HG02571 (cell line): ENCODE measurements around the gene MTX1.
"Not testable (repeated sequence)": the region's sequence is repeated elsewhere in the genome, so short reads cannot be mapped to it uniquely, and the experiment has no call there.

Source experiments
- ATAC-seq: cut with Tn5 transposase; IDR thresholded peaks from one replicate; pipeline ENCODE4 v1.9.1; 2021; ENCODE audit warnings: mild to moderate bottlenecking, moderate library complexity; ENCODE audit not compliant: unreplicated experiment

MTX1 gene

GRCh38 chr1:155208541-155209311 is at the start of gene MTX1:
Gene MTX1, plus strand, starts transcription at chr1:155208695. Its CDS starts 110 bp downstream, at chr1:155208805.
- peak; percentile 77 for ATAC-seq

- ATAC-seq: no peak
Measured at GRCh38 chr1:155158991-155159390, 49.5 kb upstream of the MTX1 start.

- no peak for ATAC-seq
Measured at GRCh38 chr1:155160128-155160527, 48.4 kb upstream of the MTX1 start.

- ATAC-seq: not testable (repeated sequence)
Measured at GRCh38 chr1:155162631-155163030, 45.9 kb upstream of the MTX1 start.

- ATAC-seq: not testable (repeated sequence)
Measured at GRCh38 chr1:155163785-155164184, 44.7 kb upstream of the MTX1 start.

GRCh38 chr1:155164625-155165024 is 43.9 kb upstream of the MTX1 start:
- ATAC-seq: not testable (repeated sequence)

GRCh38 chr1:155166051-155166470 is 42.4 kb upstream of the MTX1 start:
- ATAC-seq: no peak

GRCh38 chr1:155166471-155167165 is 41.9 kb upstream of the MTX1 start:
- ATAC-seq: no peak

GRCh38 chr1:155167166-155168104 is 41.1 kb upstream of the MTX1 start:
- ATAC-seq: no peak

- not testable (repeated sequence) for ATAC-seq
Measured at GRCh38 chr1:155168105-155168445, 40.4 kb upstream of the MTX1 start.

GRCh38 chr1:155168456-155169210 is 39.9 kb upstream of the MTX1 start:
- ATAC-seq: no peak

- no peak for ATAC-seq
Measured at GRCh38 chr1:155169541-155169940, 39.0 kb upstream of the MTX1 start.

- ATAC-seq: no peak
Measured at GRCh38 chr1:155170101-155170785, 38.3 kb upstream of the MTX1 start.

GRCh38 chr1:155170806-155171205 is 37.7 kb upstream of the MTX1 start:
- ATAC-seq: no peak

- peak; percentile 15 for ATAC-seq
Measured at GRCh38 chr1:155171836-155172731, 36.4 kb upstream of the MTX1 start.

- peak; percentile 76 for ATAC-seq
Measured at GRCh38 chr1:155172732-155173477, 35.6 kb upstream of the MTX1 start, which contains the start of gene KRTCAP2. Gene KRTCAP2, minus strand, starts transcription at chr1:155173304. Its CDS starts 80 bp downstream, at chr1:155173224.

- no peak for ATAC-seq
Measured at GRCh38 chr1:155173478-155174323, 34.8 kb upstream of the MTX1 start, which contains the start of gene TRIM46. Gene TRIM46, plus strand, starts transcription at chr1:155173849. Its CDS starts 118 bp downstream, at chr1:155173967.
